HG03095 (cell line): ENCODE results near the gene SH2D3A.
"Not testable (repeated sequence)": the region's sequence is repeated elsewhere in the genome, so short reads cannot be mapped to it uniquely, and the experiment has no call there.

Experiments used
- ATAC-seq: cut with Tn5 transposase; IDR thresholded peaks from one replicate; pipeline ENCODE4 v1.9.1; 2021; ENCODE audit warnings: moderate library complexity; ENCODE audit not compliant: unreplicated experiment

The SH2D3A gene

DNA sequence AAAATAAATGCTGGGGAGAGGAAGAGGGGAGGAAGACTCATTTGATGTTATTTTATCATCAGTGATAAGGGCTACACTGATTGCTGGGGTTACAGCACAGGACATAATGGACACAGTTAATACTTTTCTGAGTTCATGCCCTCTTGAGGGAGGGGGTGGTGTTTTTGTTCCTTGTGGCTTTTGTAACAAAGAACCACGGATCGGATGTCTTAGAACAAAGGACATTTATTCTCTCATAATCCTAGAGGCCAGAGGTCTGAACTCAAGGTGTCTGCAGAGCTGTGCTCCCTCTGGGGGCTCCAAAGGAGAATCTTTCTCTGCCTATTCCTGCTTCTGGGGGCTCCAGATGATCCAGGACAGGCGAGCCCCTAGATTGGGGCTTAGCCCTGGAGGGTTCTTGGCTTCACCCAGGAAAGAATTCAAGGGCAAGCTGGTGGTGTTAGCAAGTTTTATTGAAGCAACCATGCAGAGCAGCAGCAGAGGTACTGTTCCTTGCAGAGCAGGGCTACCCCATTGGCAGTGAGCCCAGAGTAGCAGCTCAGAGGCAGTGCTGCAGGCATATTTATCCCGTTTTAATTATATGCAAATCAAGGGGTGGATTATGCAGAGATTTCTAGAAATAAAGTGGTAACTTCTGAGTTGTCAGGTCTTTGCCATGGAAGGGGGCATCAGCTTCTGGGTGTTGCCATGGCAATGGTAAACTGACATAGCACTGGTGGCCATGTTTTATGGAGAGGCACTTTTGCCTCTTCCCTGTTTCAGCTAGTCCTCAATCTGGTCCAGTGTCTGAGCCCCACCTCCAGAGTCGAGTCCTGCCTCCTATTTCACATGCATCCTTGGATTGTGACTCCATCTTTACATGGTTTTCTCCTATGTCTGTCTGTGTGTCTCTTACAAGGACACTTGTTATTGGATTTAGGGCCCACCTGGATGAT lies 23.2 kb upstream of the SH2D3A start:
- no peak for ATAC-seq

DNA sequence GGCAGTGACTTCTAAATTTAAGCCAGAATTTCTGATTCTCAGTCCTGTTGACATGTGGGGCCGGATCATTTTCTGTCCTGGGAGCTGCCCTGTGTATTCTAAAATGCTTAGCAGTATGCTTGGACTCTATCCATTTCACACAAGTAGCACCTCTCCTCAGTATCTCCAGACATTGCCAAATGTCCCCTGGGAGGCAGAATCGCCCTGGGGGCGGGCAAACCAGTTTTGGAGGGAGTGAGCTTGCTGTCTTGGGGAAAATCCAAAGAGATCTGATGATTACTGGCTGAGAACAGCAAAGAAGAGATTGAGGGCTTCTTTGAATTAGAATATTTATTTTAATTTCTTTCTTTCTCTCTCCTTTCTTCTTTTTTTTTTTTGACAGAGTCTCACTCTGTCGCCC lies 21.7 kb upstream of the SH2D3A start:
- ATAC-seq = no peak

DNA sequence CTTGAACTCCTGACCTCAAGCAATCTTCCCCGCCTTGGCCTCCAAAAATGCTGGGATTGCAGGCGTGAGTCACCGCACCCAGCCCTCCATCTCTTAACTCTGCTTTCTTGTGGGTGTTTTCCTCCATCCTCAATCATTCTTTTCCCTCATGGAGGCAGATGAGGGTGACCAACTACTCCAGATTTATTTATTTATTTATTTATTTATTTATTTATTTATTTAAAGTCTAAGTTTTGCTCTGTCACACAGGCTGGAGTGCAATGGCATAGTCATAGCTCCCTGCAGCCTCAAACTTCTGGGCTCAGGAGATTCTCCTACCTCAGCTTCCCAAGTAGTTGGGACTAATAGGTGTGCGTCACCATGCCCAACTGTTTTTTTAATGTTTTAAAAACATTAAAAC lies 20.2 kb upstream of the SH2D3A start:
- ATAC-seq = no peak

DNA sequence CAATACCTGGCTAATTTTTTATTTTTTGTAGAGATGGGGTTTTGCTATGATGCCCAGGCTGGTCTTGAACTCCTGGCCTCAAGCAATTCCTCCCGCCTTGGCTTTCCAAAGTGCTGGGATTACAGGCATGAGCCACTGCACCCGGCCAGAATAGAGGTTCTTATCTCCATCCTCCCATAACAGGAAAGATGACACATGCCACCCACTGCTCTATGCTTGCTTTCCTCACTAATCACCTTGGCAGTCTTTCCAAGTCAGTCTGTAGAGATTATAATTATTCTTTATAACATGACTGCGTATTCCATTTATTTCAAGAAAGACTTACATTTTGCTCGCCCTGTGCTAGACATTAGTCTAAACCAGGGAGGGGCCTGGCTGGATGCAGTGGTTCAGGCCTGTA lies 12.0 kb upstream of the SH2D3A start:
- ATAC-seq = no peak

DNA sequence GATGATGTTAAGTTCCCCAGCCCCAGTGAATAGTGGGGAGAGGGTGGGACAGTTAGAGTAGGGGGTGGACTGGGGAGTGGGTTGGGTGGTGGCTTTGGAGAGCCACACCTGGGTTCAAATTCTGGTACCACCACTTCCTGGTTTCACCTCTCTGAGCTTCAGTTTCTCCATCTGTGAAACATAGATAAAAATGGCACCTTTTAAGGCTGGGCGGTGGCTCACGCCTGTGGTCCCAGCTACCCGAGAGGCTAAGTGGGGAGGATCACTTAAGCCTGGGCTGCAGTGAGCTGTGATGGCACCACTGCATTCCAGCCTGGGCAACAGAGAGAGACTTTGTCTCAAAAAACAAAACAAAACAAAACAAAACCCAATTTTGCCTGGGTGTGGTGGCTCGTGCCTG lies 11.2 kb upstream of the SH2D3A start:
- ATAC-seq = no peak

DNA sequence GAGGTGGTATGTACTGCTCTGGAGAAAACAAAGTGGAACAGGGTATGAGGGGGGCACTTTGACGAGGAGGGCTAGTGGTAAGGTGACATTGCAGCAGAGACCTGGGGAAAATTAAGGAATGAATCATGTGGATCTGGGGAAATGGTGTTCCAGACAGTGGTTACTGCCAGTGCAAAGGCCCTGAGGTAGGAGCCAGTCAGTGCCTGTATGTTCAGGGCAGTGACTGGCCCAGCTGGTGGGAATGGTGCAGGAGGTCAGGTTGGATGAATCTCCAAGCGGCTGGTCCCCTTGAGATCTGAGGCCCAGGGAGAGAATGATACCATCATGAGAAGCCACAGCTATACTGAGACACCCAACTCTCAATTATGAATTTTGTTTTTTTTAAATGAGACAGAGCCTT lies 10.2 kb upstream of the SH2D3A start:
- no peak for ATAC-seq

DNA sequence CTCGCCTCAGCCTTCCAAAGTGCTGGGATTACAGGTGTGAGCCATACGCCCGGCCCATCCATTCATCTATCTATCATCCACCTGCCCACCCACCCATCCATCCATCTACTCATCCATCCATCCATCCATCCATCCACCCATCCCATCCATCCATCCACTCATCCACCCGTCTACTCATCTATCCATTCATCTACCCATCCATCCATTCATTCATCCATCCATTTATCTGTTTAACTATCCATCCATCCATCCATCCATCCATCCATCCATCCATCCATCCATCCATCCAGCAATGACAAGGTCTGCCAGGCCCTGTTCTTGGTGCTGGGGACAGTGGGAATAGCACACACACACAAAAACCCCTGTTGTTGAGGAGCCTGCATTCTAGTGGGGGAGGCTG lies 9.8 kb upstream of the SH2D3A start:
- ATAC-seq = no peak

DNA sequence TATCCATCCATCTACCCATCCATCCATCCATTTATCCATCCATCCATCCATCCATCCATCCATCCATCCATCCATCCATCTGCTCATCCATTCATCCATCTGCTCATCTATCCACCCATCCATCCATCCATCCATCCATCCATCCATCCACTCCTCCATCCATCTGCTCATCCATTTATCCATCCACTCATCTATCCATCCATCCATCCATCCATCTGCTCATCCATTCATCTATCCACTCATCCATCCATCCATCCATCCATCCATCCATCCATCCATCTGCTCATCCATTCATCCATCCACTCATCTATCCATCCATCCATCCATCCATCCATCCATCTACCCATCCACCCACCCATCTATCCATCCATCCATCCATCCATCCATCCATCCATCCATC lies 8.8 kb upstream of the SH2D3A start:
- not testable (repeated sequence) for ATAC-seq

DNA sequence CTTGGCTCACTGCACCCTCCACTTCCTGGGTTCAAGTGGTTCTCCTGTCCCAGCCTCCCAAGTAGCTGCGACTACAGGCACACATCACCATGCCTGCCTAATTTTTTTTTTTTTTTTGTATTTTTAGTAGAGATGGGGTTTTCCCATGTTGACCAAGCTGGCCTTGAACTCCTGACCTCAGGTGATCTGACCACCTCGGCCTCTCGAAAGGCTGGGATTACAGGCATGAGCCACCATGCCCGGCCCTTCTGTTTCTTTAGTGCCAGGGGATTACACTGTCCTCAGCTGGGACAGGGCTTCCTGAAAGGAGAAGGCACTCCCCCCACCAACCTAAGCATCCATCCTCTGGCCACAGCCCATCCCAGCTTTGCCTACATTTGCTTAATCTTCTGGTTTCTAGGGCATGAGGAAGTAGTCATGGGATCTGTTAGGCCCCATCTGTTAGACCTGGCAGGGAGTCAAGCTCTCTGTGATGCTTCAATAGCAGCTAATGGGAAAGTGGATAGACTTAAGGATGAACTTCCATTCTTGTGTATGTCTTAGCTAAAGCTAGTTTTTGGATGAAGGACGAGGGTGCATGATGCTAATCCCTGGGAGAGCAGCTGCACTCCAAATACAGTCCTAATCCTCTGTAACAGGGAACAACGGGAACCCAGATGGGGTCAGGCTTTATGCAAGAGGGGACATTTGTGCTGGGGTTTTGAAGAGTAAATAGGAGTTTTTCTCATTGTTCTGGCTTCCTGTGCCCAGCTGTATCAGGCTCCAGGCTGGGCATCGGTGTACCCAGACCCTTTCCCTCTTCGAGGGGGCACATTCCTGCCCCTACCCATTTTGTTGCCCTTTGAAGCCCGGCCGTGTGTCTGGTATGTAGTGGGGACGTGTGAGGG lies 7.8 kb upstream of the SH2D3A start:
- ATAC-seq = no peak

DNA sequence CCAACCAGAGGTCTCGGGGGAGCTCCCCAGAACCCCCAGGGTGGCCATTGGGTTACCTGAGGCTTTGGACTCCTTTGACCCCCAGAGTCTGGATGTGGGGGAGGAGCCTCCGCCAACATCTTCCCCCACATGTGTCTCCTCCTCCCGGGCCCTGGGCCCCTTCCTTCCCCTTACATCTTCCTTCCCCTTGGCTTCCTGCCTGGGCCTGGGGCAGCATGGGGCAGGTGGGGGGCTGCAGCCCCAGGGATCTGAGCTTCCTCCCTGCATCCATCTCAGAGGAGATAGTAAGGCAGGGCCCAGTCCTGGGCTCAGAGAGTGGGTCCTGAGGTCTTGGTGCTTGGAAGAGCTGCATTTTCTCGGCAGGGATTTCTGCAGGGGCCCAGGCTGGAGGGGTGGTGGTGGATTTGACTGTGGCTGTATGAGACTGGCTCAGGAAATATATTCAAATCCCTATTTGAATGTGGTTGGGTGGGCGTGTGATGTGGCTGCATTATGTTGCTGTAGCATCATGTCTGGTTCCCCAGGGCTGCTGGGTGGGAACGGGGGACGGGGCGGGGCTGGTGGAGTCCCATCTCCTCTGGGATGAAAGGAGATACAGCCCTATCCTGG lies 6.2 kb upstream of the SH2D3A start:
- ATAC-seq = no peak

DNA sequence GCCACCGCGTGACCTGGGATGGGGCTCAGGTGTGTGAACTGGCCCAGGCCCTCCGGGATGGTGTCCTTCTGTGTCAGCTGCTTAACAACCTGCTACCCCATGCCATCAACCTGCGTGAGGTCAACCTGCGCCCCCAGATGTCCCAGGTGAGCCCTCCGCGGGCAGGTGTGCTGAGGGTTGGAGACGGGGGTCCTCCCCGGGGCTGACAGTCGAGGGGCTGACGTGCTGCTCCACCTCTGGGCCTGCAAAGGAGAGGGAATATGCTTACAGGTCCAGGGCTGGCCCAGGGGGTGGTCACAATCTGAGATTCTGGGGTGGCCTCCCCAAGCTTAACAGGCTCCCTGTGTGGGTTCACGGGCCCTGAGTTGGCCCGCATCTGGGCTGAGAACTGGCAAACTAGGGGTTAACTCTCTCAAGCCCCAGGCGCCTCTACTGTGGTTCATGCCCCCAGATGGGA lies 5.7 kb upstream of the SH2D3A start:
- ATAC-seq = no peak

DNA sequence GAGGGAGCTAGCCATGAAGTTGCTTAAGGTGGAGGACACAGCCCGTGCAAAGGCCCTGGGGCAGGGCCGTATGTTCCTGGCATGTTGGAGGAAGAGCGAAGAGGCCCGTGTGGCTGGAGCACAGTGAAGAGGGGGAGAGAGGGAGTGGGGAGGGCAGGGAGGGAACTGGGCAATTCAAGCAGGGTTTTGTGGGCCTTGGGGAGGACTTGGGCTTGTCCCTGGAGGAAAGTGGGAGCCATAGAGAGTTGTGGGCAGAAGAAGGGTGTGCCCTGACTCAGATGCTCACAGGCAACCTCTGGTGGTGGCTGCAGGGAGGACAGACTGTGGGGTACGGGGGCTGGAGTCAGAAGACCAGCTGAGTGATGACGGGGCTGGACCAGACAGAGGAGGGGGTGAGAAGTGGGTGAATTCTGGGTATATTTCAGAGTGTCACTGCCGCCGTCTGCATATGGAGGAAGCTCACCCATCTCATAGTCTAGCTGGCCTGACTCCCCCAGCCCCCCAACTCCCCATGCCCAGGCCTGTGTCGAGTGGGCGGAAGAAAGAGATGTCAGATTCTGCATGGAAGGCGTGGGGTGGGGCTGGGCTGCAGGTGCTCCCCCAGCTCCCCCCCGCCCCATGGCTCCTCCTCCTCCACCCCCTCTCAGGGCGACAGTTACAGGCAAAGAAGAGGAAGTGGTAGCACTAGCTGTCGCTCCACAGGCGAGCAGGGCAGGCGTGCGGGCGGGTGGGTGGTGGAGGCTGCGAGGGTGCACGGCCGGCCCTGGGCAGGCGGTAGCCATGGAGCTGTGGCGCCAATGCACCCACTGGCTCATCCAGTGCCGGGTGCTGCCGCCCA lies 5.0 kb upstream of the SH2D3A start, which contains the start of gene VAV1:
Gene VAV1, plus strand, starts transcription at position 681 of the 838 bp plus-strand sequence. Its CDS starts 100 bp downstream, at position 781.
- no peak for ATAC-seq

DNA sequence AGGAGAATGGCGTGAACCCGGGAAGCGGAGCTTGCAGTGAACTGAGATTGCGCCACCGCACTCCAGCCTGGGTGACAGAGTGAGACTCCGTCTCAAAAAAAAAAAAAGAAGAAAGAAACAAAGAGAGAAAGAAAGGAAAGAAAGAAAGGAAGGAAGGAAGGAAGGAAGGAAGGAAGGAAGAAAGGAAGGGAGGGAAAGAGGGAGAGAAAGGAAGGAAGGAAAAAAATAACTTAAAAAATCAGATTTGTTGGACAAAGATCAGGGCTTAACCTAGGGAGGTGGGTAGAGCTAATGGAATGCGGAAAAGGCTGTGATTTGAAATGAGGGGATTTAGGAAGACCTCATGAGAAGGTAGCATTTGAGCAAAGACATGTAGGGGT lies 4.4 kb upstream of the SH2D3A start:
- ATAC-seq = not testable (repeated sequence)

DNA sequence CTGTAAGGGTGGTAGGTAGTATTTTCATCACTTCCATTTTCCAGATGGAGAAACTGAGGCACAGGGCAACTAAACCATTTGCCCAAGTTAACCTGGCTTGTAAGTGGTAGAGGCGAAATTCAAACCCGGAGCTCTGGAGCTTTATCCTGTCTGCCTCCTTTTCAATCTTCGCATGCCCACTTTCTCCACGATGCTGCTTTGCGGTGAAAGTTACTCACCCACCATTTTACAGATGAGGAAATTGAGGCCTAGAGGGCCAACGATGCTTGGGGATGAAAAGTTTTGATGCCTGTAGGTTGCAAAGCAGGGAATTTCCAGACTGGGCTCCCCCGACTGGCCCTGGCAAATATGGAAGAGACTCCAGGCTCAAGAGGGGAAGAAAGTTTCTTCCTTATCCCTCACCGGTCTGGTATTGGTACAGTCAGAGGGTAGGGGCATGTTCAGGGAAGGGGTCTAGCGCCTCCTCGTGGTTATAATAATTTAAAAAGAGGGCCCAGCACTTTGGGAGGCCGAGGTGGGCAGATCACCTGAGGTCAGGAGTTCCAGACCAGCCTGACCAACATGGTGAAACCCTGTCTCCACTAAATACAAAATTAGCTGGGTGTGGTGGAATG lies 1.9 kb upstream of the SH2D3A start:
- ATAC-seq = no peak

DNA sequence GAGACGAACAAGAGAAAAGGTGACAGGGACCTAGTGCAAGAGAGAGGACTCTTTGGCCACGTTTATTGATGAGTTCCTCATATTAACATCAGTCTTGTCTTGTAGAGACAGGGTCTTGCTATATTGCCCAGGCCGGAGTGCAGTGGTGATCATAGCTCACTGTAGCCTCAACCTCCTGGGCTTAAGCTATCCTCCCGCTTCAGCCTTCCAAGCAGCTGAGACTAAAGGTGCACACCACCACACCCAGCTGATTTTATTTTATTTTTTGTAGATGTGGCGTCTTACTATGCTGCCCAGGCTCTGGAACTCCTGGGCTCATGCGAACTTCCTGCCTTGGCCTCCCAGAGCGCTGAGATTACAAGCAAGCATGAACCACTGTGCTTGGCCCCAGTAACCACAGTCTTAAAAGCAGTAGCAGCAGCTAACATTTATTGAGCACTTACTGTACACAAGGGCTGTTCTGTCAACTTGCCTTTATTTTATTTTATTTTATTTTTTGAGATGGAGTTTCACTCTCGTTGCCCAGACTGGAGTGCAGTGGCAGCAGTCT lies 1.1 kb upstream of the SH2D3A start:
- ATAC-seq = no peak

DNA sequence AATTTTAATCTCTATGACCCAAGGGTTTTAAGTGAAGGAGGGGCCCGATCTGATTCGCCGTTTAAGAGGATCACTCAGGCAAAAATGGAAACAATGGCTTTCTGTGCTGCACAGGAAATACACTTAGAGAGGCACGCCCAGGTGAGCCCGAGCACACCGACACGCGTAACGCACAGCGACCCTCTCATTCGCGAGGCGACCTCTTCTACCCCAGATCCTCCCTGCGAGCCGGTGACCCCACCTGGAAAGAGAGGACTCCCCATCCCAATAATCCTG lies 216 bp downstream of the SH2D3A start:
- ATAC-seq = peak; percentile 7

DNA sequence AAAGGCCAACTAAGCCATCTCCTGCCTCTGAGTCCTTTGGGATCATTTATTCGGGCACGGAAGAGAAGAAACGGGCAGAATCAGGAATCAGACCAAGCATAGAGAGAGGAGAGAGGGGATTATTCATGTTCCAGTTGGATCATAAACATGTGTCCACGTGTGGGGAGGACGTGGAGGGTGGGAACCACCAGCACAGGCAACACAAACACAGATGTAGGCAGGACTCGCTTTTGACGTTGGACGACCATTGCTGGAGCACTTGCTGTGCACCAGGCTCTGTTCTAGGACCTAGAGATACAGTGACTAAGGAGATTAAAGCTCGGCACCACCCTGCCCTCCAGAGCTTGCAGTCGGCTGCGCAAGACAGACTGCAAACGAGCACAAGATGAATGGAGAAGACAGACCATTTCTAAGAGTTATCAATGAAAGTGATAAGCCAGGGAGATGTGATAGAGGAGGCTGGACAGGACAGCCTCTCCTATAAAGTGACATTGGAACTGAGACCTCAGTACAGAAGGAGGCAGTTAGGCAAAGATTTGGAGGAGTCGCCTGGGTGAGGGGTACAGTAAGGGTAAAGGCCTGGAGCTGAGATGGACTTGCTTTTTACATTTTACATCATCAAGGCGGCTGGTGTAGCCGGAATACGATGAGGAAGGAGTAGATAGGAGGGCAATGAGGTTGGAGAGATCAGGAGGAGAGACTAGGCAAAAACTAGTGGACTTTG lies 716 bp downstream of the SH2D3A start:
- ATAC-seq = no peak

DNA sequence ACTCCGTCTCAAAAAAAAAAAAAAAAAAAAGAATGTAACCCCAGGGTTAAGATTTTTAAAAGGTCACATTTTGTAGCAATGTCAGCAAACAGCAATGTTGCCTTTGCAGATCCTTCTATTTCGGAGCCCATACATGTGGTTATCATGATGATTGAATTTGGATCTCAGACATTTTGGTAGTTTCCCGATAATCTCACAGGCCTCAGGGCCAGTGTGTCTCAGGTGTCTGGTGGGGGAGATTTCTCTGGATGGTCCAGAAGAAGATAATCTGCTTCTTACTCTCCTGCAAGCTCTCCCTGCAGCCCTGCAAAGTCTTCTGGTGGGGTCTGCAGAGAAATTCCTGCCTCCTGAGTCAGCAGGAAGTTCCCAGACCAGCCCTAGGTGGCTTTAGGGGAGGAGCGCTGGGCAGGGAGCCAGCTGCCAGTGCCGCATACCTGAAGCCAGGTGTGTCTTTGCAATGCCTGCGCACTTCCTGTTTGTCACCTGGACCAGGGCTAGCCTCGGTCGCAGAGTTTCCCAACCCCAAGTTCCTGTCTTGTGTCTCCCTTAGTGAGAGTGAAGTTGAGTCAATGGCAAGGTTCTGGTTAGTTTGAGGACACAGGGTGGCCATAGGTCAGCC lies 1.4 kb downstream of the SH2D3A start:
- ATAC-seq = no peak

DNA sequence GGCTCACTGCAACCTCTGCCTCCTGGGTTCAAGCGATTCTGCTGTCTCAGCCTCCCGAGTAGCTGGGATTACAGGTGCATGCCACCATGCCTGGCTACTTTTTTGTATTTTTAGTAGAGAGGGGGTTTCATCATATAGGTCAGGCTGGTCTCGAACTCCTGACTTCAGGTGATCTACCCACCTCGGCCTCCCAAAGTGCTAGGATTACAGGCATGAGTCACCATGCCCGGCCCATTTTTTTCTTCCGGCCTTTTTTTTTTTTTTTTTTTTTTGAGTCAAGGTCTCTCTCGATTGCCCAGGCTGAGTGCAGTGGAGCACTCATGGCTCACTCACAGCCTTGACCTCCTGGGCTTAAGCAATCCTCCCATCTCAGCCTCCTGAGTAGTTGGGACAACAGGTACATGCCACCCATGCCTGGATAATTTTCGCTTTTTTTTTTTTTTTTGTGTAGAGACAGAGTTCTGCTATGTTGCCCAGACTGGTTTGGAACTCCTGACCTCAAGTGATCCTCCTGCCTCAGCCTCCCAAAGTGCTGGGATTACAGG lies 4.9 kb downstream of the SH2D3A start:
- ATAC-seq = not testable (repeated sequence)
